ENCODE data around the gene OR51B4. TPM values are rescaled to one million over a fixed set of nuclear protein-coding genes. Genes with fewer than 3 reads are reported as not detected.
"Not testable (repeated sequence)": the region's sequence is repeated elsewhere in the genome, so short reads cannot be mapped to it uniquely, and the experiment has no call there.

Gene OR51B4
- total RNA-seq, 1 donor from 2014 or later, result not detected

DNA sequence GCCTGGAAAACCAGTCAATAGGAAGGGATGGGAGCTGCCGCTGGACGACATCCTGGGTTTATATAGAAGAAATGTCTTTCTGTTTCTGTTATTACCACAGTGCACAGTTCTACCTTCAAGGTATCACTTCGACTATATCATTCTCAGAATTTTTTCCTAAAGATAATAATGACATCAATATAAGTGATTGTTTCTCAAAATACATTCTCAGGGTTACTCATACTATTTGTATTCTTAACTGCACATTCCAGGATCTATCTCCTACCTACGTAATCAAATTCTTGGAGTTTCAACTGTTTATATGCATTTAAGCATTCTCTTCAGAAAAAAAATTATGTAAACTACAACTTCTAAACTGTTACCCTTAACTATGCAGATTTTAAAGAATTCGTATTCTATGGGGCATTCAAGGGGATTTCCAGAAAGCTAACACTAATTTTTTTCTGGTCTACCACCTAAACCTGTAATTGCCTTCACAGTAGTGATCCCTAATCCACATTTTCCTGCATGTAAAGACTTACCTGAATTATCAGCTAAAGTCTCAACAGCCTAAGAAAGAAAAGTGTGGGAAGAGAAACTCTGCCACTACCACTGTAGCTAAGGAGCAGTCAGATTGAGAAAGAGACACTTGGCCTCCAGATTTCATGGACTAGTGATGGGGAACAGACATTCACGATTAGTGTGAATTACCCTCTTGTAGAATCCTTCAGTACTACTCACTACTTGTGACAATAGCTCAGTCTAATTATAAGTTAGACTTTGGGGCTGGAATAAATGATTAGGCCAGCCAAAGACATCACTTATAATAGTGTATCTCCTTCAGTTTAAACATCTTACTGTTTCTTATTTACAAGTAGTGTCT is 42.0 kb upstream of the OR51B4 start, which contains the start of gene OR51B5:
OR51B5 (minus strand) TSS at position 51 of the 862 bp plus-strand sequence; CDS start at position 51, 0 bp downstream.
- intact Hi-C loops (cut with DNase I), result no loop called here
- Histone ChIP-seq H3K36me3 (no peaks in the 10 kb centered on the region), H3K9me3 (no peaks in the 10 kb centered on the region), H3K27me3 (no peaks in the 10 kb centered on the region), H3K27ac (no peak within 1 kb of the TSS), H3K4me3 (no peak within 1 kb of the TSS), H3K4me1 (no peaks in the 10 kb centered on the region)
- DNase-seq (no peak), ATAC-seq (no peak)
- TF ChIP-seq, protein P1, sequence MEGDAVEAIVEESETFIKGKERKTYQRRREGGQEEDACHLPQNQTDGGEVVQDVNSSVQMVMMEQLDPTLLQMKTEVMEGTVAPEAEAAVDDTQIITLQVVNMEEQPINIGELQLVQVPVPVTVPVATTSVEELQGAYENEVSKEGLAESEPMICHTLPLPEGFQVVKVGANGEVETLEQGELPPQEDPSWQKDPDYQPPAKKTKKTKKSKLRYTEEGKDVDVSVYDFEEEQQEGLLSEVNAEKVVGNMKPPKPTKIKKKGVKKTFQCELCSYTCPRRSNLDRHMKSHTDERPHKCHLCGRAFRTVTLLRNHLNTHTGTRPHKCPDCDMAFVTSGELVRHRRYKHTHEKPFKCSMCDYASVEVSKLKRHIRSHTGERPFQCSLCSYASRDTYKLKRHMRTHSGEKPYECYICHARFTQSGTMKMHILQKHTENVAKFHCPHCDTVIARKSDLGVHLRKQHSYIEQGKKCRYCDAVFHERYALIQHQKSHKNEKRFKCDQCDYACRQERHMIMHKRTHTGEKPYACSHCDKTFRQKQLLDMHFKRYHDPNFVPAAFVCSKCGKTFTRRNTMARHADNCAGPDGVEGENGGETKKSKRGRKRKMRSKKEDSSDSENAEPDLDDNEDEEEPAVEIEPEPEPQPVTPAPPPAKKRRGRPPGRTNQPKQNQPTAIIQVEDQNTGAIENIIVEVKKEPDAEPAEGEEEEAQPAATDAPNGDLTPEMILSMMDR (IDR thresholded peaks at IDR 0.05), result no peak

DNA sequence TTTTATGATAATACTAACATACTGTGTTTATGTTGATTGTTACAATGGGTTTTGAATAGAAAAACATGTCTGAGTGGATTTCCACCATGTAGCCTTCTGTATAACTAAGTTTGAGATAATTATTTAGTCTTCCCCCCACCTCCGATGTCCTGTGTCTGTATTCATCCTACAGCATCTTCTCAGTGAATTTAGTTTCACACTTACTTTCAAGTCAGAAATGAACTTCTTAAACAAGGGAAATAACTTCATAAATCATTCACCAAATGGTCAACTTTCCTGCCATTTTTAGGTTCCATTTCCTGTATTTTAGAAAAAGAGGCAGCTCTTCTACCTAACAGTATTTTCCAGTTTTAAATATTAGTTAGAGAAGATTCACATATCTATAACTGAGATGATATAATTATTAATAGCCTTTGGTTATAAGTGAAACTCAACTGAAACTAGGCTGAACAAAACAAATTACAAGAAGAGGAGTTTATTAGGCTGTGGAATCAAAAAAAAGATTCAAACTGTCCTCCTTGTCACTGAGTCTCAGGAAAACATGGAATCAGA is 38.1 kb upstream of the OR51B4 start:
- ATAC-seq (no peak), DNase-seq (no peak)
- TF ChIP-seq, protein P1 (IDR thresholded peaks at IDR 0.05), result no peak
- H3K36me3 ChIP-seq, result no peaks in the 10 kb centered on the region
- intact Hi-C loops (cut with DNase I), result no loop called here
- H3K4me1 ChIP-seq, result no peaks in the 10 kb centered on the region
- no peaks in the 10 kb centered on the region for H3K27me3 ChIP-seq
- H3K4me3 ChIP-seq, result no peak overlapping the region
- H3K27ac ChIP-seq, result no peak overlapping the region
- no peaks in the 10 kb centered on the region for H3K9me3 ChIP-seq

DNA sequence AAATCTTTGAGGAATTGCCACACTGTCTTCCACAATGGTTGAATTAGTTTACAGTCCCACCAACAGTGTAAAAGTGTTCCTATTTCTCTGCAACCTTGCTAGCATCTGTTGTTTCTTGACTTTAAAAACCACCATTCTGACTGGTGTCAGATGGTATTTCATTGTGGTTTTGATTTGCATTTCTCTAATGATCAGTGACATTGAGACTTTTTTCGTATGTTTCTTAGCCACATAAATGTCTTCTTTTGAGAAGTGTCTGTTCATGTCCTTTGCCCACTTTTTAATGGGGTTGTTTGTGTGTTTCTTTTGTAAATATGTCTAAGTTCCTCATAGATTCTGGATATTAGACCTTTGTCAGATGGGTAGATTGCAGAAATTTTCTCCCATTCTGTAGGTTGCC is 35.5 kb upstream of the OR51B4 start:
- H3K27ac ChIP-seq; ATAC-seq; H3K36me3 ChIP-seq; H3K27me3 ChIP-seq; DNase-seq; H3K9me3 ChIP-seq; H3K4me1 ChIP-seq; intact Hi-C loops (cut with DNase I); H3K4me3 ChIP-seq: not testable (repeated sequence)

DNA sequence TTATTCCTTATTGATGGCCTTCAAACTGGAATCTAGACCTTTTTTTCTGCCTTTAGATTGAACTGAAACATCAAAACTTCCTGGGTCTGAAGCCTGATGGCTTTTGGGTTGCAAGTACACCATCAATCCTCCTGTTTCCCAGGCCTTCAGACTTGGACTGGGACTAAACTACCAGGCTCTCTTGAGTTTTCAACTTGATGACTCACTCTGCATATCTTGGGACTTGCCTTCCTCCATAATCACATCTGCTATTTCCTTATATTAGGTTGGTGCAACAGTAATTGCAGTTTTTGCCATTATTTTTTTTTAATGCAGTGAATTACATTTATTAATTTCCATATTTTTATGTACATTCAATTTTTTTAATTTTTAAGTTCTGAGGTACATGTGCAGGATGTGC is 34.6 kb upstream of the OR51B4 start:
- Histone ChIP-seq H3K9me3 (no peaks in the 10 kb centered on the region), H3K27me3 (no peaks in the 10 kb centered on the region), H3K27ac (no peak overlapping the region), H3K4me3 (no peak overlapping the region), H3K36me3 (no peaks in the 10 kb centered on the region), H3K4me1 (no peaks in the 10 kb centered on the region)
- no peak for ATAC-seq
- TF ChIP-seq, protein P1 (IDR thresholded peaks at IDR 0.05), result no peak
- intact Hi-C loops (cut with DNase I), result no loop called here
- no peak for DNase-seq

- Histone ChIP-seq H3K27ac (no peak overlapping the region), H3K36me3 (no peaks in the 10 kb centered on the region), H3K4me1 (no peaks in the 10 kb centered on the region), H3K9me3 (no peaks in the 10 kb centered on the region), H3K4me3 (no peak overlapping the region), H3K27me3 (no peaks in the 10 kb centered on the region)
- DNase-seq (no peak), ATAC-seq (no peak)
- TF ChIP-seq, protein P1 (IDR thresholded peaks at IDR 0.05), result no peak
- intact Hi-C loops (cut with DNase I), result no loop called here
These were observed 33.4 kb upstream of the OR51B4 start for GRCh38 chr11:5335170-5335569.

DNA sequence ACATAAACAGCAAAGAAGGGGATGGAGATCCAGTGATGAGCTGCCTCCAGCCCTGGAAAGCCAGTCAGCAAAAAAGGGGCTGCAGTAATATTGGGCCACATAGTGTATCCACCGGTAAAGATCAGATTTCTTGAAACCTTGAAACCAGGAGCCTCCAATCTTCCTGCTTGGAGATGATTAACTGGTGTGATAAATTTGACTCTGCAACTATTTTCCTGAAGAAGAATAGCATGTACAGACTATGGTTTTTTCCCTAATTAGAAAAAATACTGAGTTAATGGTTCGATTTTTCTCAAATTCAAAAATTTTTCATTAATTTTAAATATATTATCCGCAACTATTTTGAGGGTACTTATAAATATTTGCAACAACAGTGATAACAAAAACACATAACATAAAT is 22.5 kb upstream of the OR51B4 start, which contains the start of gene OR51B2:
OR51B2 (minus strand) TSS at position 101 of the 400 bp plus-strand sequence; CDS start at position 101, 0 bp downstream.
- no peaks in the 10 kb centered on the region for H3K27me3 ChIP-seq
- no peaks in the 10 kb centered on the region for H3K36me3 ChIP-seq
- TF ChIP-seq, protein P1 (IDR thresholded peaks at IDR 0.05), result no peak
- H3K27ac ChIP-seq, result no peak within 1 kb of the TSS
- no peak for ATAC-seq
- no peak within 1 kb of the TSS for H3K4me3 ChIP-seq
- DNase-seq, result no peak
- no peaks in the 10 kb centered on the region for H3K4me1 ChIP-seq
- intact Hi-C loops (cut with DNase I), result no loop called here
- no peaks in the 10 kb centered on the region for H3K9me3 ChIP-seq

Data from upper lobe of right lung (tissue), 1 donor.